Measurements from ENCODE around the gene CHST11.
A peak's percentile ranks its signal among the peaks of the same experiment; 100 is the strongest.
"Not testable (repeated sequence)": the region's sequence is repeated elsewhere in the genome, so short reads cannot be mapped to it uniquely, and the experiment has no call there.

Gene CHST11

GRCh38 chr12:104611671-104612070, 154.9 kb downstream of the CHST11 start:
- FAIRE-seq (no peak), DNase-seq (ENCODE audit: extremely low spot score, insufficient read length, low read depth) (no peak)

GRCh38 chr12:104613372-104613771, 156.6 kb downstream of the CHST11 start:
- DNase-seq (ENCODE audit: extremely low spot score, insufficient read length, low read depth), result not testable (repeated sequence)
- peak; percentile 15 for FAIRE-seq

GRCh38 chr12:104615048-104615561, 158.4 kb downstream of the CHST11 start:
- DNase-seq (ENCODE audit: extremely low spot score, insufficient read length, low read depth), result no peak
- no peak for FAIRE-seq

- no peak for FAIRE-seq
Observed at GRCh38 chr12:104618691-104619090, 161.9 kb downstream of the CHST11 start.

GRCh38 chr12:104619305-104619704, 162.6 kb downstream of the CHST11 start:
- DNase-seq (ENCODE audit: extremely low spot score, insufficient read length, low read depth), result no peak
- no peak for FAIRE-seq

More at GRCh38 chr12:104618691-104619090, 161.9 kb downstream of the CHST11 start:
- DNase-seq (ENCODE audit: extremely low spot score, insufficient read length, low read depth), result no peak

GRCh38 chr12:104620837-104621531, 164.2 kb downstream of the CHST11 start:
- DNase-seq (ENCODE audit: extremely low spot score, insufficient read length, low read depth), result no peak
- FAIRE-seq, result no peak

- DNase-seq (ENCODE audit: extremely low spot score, insufficient read length, low read depth) (no peak), FAIRE-seq (no peak)
Observed at GRCh38 chr12:104622928-104623327, 166.2 kb downstream of the CHST11 start.

- no peak for FAIRE-seq
- no peak for DNase-seq (ENCODE audit: extremely low spot score, insufficient read length, low read depth)
Observed at GRCh38 chr12:104623883-104624282, 167.1 kb downstream of the CHST11 start.

- no peak for DNase-seq (ENCODE audit: extremely low spot score, insufficient read length, low read depth)
- no peak for FAIRE-seq
Observed at GRCh38 chr12:104624529-104624928, 167.8 kb downstream of the CHST11 start.

- DNase-seq (ENCODE audit: extremely low spot score, insufficient read length, low read depth), result no peak
- FAIRE-seq, result no peak
Observed at GRCh38 chr12:104626069-104626837, 169.5 kb downstream of the CHST11 start.

GRCh38 chr12:104627231-104627989, 170.7 kb downstream of the CHST11 start:
- FAIRE-seq, result no peak
- DNase-seq (ENCODE audit: extremely low spot score, insufficient read length, low read depth), result no peak

- FAIRE-seq (no peak), DNase-seq (ENCODE audit: extremely low spot score, insufficient read length, low read depth) (no peak)
Observed at GRCh38 chr12:104627990-104628830, 171.5 kb downstream of the CHST11 start.

- FAIRE-seq (no peak), DNase-seq (ENCODE audit: extremely low spot score, insufficient read length, low read depth) (no peak)
Observed at GRCh38 chr12:104628831-104629135, 172.0 kb downstream of the CHST11 start.

- FAIRE-seq (no peak), DNase-seq (ENCODE audit: extremely low spot score, insufficient read length, low read depth) (no peak)
Observed at GRCh38 chr12:104630230-104630670, 173.5 kb downstream of the CHST11 start.

- DNase-seq (ENCODE audit: extremely low spot score, insufficient read length, low read depth) (no peak), FAIRE-seq (no peak)
Observed at GRCh38 chr12:104631867-104632266, 175.1 kb downstream of the CHST11 start.

GRCh38 chr12:104632724-104633201, 176.0 kb downstream of the CHST11 start:
- FAIRE-seq (no peak), DNase-seq (ENCODE audit: extremely low spot score, insufficient read length, low read depth) (no peak)

- DNase-seq (ENCODE audit: extremely low spot score, insufficient read length, low read depth), result no peak
- no peak for FAIRE-seq
Observed at GRCh38 chr12:104634044-104634443, 177.3 kb downstream of the CHST11 start.

- DNase-seq (ENCODE audit: extremely low spot score, insufficient read length, low read depth) (no peak), FAIRE-seq (no peak)
Observed at GRCh38 chr12:104634852-104635251, 178.1 kb downstream of the CHST11 start.

- no peak for FAIRE-seq
- no peak for DNase-seq (ENCODE audit: extremely low spot score, insufficient read length, low read depth)
Observed at GRCh38 chr12:104635607-104636343, 179.0 kb downstream of the CHST11 start.
